ENCODE data around the gene ESR2.
"Not testable (repeated sequence)": the region's sequence is repeated elsewhere in the genome, so short reads cannot be mapped to it uniquely, and the experiment has no call there.

The ESR2 gene

GRCh38 chr14:64137657-64138290 is 156.4 kb downstream of the ESR2 start:
- no peak for DNase-seq (ENCODE audit: low read depth)

- no peak for DNase-seq (ENCODE audit: low read depth)
Measured at GRCh38 chr14:64126548-64126947, 167.6 kb downstream of the ESR2 start.

- DNase-seq (ENCODE audit: low read depth): no peak
Measured at GRCh38 chr14:64125270-64125669, 168.9 kb downstream of the ESR2 start.

GRCh38 chr14:64123241-64123822 is 170.8 kb downstream of the ESR2 start:
- DNase-seq (ENCODE audit: low read depth): no peak

- DNase-seq (ENCODE audit: low read depth): no peak
Measured at GRCh38 chr14:64119980-64120379, 174.2 kb downstream of the ESR2 start.

- no peak for DNase-seq (ENCODE audit: low read depth)
Measured at GRCh38 chr14:64119500-64119899, 174.7 kb downstream of the ESR2 start.

GRCh38 chr14:64118892-64119291 is 175.3 kb downstream of the ESR2 start:
- DNase-seq (ENCODE audit: low read depth): no peak

- DNase-seq (ENCODE audit: low read depth): not testable (repeated sequence)
Measured at GRCh38 chr14:64118403-64118742, 175.8 kb downstream of the ESR2 start.

- peak; percentile 52 for DNase-seq (ENCODE audit: low read depth)
Measured at GRCh38 chr14:64117671-64118402, 176.3 kb downstream of the ESR2 start.

- DNase-seq (ENCODE audit: low read depth): no peak
Measured at GRCh38 chr14:64115401-64115800, 178.8 kb downstream of the ESR2 start.

- no peak for DNase-seq (ENCODE audit: low read depth)
Measured at GRCh38 chr14:64114796-64115195, 179.4 kb downstream of the ESR2 start.

GRCh38 chr14:64114166-64114565 is 180.0 kb downstream of the ESR2 start:
- DNase-seq (ENCODE audit: low read depth): peak; percentile 20

GRCh38 chr14:64112867-64113678 is 181.1 kb downstream of the ESR2 start:
- DNase-seq (ENCODE audit: low read depth): no peak

- DNase-seq (ENCODE audit: low read depth): no peak
Measured at GRCh38 chr14:64110802-64111201, 183.4 kb downstream of the ESR2 start.

GRCh38 chr14:64109819-64110554 is 184.2 kb downstream of the ESR2 start:
- DNase-seq (ENCODE audit: low read depth): no peak

GRCh38 chr14:64107438-64107837 is 186.7 kb downstream of the ESR2 start:
- DNase-seq (ENCODE audit: low read depth): no peak

GRCh38 chr14:64098120-64098519 is 196.1 kb downstream of the ESR2 start:
- DNase-seq (ENCODE audit: low read depth): no peak

GRCh38 chr14:64095620-64096019 is 198.6 kb downstream of the ESR2 start:
- DNase-seq (ENCODE audit: low read depth): no peak

- DNase-seq (ENCODE audit: low read depth): no peak
Measured at GRCh38 chr14:64092940-64093339, 201.2 kb downstream of the ESR2 start.

- no peak for DNase-seq (ENCODE audit: low read depth)
Measured at GRCh38 chr14:64092338-64092737, 201.8 kb downstream of the ESR2 start.

GRCh38 chr14:64091217-64091616 is 203.0 kb downstream of the ESR2 start:
- no peak for DNase-seq (ENCODE audit: low read depth)

- no peak for DNase-seq (ENCODE audit: low read depth)
Measured at GRCh38 chr14:64089920-64090319, 204.3 kb downstream of the ESR2 start.

All from stromal cell of bone marrow (primary cell).